GM19397 (cell line): Measurements from ENCODE around the gene FBXO36.
"Not testable (repeated sequence)": the region's sequence is repeated elsewhere in the genome, so short reads cannot be mapped to it uniquely, and the experiment has no call there.

Experiments
- ATAC-seq: cut with Tn5 transposase; IDR thresholded peaks from one replicate; pipeline ENCODE4 v1.9.1; 2021; ENCODE audit warnings: mild to moderate bottlenecking, moderate library complexity; ENCODE audit not compliant: unreplicated experiment

FBXO36 gene

GRCh38 chr2:229910147-229910831, 12.0 kb upstream of the FBXO36 start:
- ATAC-seq: peak; percentile 18

- ATAC-seq: peak; percentile 65
Observed at GRCh38 chr2:229910832-229911412, 11.4 kb upstream of the FBXO36 start.

GRCh38 chr2:229914171-229914570, 8.1 kb upstream of the FBXO36 start:
- no peak for ATAC-seq

GRCh38 chr2:229917793-229918192, 4.5 kb upstream of the FBXO36 start:
- no peak for ATAC-seq

- ATAC-seq: no peak
Observed at GRCh38 chr2:229920011-229920641, 2.2 kb upstream of the FBXO36 start.

- peak; percentile 22 for ATAC-seq
Observed at GRCh38 chr2:229921101-229921891, 1.0 kb upstream of the FBXO36 start.

GRCh38 chr2:229921892-229922448, 333 bp upstream of the FBXO36 start, which contains the start of gene TRIP12:
Gene TRIP12 (minus strand): TSS chr2:229922009. CDS start chr2:229880079, 41,930 bp downstream.
- peak; percentile 72 for ATAC-seq

- ATAC-seq: not testable (repeated sequence)
Observed at GRCh38 chr2:229924541-229924940, 2.2 kb downstream of the FBXO36 start.

GRCh38 chr2:229925201-229925600, 2.9 kb downstream of the FBXO36 start:
- ATAC-seq: no peak

GRCh38 chr2:229927817-229928321, 5.6 kb downstream of the FBXO36 start:
- no peak for ATAC-seq

- no peak for ATAC-seq
Observed at GRCh38 chr2:229930656-229931055, 8.4 kb downstream of the FBXO36 start.

GRCh38 chr2:229931241-229931640, 8.9 kb downstream of the FBXO36 start:
- ATAC-seq: no peak

- no peak for ATAC-seq
Observed at GRCh38 chr2:229937537-229937936, 15.2 kb downstream of the FBXO36 start.

GRCh38 chr2:229942671-229943070, 20.4 kb downstream of the FBXO36 start:
- no peak for ATAC-seq

- ATAC-seq: no peak
Observed at GRCh38 chr2:229943171-229943570, 20.9 kb downstream of the FBXO36 start.

- ATAC-seq: no peak
Observed at GRCh38 chr2:229943770-229944449, 21.6 kb downstream of the FBXO36 start.

- no peak for ATAC-seq
Observed at GRCh38 chr2:229945975-229946374, 23.7 kb downstream of the FBXO36 start.

- no peak for ATAC-seq
Observed at GRCh38 chr2:229947544-229947943, 25.2 kb downstream of the FBXO36 start.

- no peak for ATAC-seq
Observed at GRCh38 chr2:229952256-229952835, 30.0 kb downstream of the FBXO36 start.

- ATAC-seq: no peak
Observed at GRCh38 chr2:229955663-229956062, 33.4 kb downstream of the FBXO36 start.
